ENCODE measurements around the gene RSPH6A. TPM values are rescaled to one million over a fixed set of nuclear protein-coding genes. Genes with fewer than 3 reads are reported as not detected.

The RSPH6A gene
- total RNA-seq, 1 experiment from 2014 or later: 0.39 TPM

DNA sequence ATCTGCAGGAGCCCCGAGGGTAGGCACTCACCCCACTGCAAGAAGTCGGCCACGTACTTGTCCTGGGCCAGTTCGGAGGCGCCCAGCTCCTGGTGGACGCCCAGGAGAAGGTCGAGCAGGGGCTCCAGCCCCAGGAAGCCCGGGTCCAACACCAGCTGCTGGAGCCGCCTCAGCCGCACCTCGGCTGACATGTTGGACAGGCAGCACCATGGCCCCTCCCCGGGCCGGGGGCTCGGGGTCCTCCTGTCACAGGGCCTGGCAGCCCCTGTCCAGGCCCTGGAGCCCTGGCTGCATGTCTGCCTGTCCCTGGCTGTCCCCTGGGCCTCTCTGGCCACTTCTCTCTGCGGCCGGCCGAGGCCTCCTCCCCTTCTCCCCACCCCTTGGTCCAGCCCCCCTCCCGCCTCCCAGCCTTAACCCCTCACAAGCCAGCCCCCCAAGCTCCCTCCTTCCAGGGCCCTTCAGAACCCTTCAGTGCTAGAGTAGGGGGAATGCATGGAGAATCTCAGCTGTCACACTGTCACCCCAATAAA lies 32.9 kb downstream of the RSPH6A start, which contains the start of gene DMPK:
TSS of gene DMPK (minus strand) at position 329 of the 530 bp plus-strand sequence. CDS start at position 191, 138 bp downstream.
- Histone ChIP-seq H3K9me3 (ENCODE audit: insufficient read depth, low read depth) (no peaks in the 10 kb centered on the region), H3K79me2 (ENCODE audit: low read depth) (peaks cover 20% of the 10 kb centered on the region), H3K9me2 (ENCODE audit: insufficient read depth) (no peaks in the 10 kb centered on the region), H4K20me1 (ENCODE audit: insufficient read depth) (peaks cover 6% of the 10 kb centered on the region), H3K4me2 (peak within 1 kb of the TSS; percentile 81), H3K4me3 (peak within 1 kb of the TSS; percentile 51), H2AFZ (no peak within 1 kb of the TSS), H3K27ac (peak within 1 kb of the TSS; percentile 81), H3K4me1 (replicated peaks; ENCODE audit: insufficient read depth) (peaks cover 55% of the 10 kb centered on the region), H3K36me3 (ENCODE audit: low read depth) (peaks cover 21% of the 10 kb centered on the region), H3F3A (ENCODE audit: insufficient read depth, low read depth) (peaks cover 42% of the 10 kb centered on the region), H3K27me3 (ENCODE audit: insufficient read depth, low read depth) (no peaks in the 10 kb centered on the region)
- peak in 1 of 2 experiments; percentile 44 for DNase-seq
- intact Hi-C loops (cut with micrococcal nuclease; ENCODE audit: unreplicated experiment): no loop called here
- no peak for TF ChIP-seq EZH2 (IDR thresholded peaks at IDR 0.05; ENCODE audit: low read depth)
- TF ChIP-seq, protein P1, sequence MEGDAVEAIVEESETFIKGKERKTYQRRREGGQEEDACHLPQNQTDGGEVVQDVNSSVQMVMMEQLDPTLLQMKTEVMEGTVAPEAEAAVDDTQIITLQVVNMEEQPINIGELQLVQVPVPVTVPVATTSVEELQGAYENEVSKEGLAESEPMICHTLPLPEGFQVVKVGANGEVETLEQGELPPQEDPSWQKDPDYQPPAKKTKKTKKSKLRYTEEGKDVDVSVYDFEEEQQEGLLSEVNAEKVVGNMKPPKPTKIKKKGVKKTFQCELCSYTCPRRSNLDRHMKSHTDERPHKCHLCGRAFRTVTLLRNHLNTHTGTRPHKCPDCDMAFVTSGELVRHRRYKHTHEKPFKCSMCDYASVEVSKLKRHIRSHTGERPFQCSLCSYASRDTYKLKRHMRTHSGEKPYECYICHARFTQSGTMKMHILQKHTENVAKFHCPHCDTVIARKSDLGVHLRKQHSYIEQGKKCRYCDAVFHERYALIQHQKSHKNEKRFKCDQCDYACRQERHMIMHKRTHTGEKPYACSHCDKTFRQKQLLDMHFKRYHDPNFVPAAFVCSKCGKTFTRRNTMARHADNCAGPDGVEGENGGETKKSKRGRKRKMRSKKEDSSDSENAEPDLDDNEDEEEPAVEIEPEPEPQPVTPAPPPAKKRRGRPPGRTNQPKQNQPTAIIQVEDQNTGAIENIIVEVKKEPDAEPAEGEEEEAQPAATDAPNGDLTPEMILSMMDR (conservative IDR thresholded peaks at IDR 0.05): no peak
- no TSS peak for BruUV-seq (replicated peaks)
- ChIA-PET CTCF (interaction anchor here (0.6 to 2.1 kb wide), 15 partner anchors 11 to 295 kb away, joined by 3 to 16 read pairs (median 7); partner anchors contain the start of genes MYPOP, QPCTL and SIX5), POLR2A (ENCODE audit: unreplicated experiment) (interaction anchor here (0.5 to 2.6 kb wide), 7 partner anchors 10 to 936 kb away, joined by 7 to 58 read pairs (median 15); partner anchors contain the start of genes DMWD, NECTIN2 and SIX5)

DNA sequence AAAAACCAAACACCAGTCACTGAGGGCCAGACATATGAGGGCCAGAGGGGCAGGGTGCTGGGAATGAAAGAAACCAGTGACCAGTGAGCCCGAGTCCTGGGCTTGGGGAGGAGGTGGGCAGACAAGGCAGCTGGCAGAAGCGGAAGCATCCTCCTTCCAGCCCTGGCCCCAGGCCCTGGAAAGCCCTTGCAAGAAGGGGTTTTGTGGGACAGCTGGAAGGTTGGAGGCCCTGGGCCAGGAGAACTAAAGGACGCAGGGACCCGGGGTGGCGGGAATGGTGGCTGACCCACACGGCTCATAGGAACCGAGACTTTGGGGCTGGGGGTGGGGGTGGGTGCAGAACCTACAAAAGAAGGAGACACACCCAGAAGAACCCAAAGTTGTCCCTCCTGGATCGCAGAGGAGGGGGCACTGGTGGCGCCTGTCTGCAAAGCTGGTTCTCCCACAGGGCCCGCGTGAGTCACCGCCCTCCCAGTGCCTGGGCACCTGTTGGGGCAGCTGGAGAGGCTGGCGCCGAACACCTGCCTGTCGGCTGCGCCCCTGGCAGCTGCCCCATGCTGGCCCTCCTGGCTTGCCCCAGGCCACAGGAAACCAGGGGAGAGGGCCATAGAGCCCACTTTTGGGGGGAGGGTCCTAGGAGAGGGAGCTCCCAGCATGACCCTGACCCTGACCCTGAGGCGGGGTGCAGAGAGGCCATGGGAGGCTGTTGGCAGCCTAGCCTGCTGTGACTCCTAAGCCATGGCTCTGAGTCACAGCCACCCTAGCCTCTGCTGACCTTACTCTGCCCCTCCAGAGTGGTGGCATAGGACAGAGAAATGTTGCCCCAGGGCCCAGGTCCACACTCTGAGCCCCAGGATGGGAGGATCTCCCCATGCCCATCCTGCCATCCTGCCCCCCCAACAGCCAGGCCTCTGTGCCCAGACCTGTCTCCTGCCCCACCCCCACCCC lies 33.6 kb downstream of the RSPH6A start:
- peaks cover 55% of the 10 kb centered on the region for H3K4me1 ChIP-seq (replicated peaks; ENCODE audit: insufficient read depth)
- BruUV-seq (replicated peaks): no TSS peak
- peak overlapping the region; percentile 81 for H3K27ac ChIP-seq

More for the DNA sequence above, 33.6 kb downstream of the RSPH6A start:
- POLR2A ChIA-PET (ENCODE audit: unreplicated experiment): interaction anchor here (0.5 to 2.6 kb wide), 7 partner anchors 10 to 936 kb away, joined by 3 to 58 read pairs (median 12); partner anchors contain the start of genes NECTIN2 and SIX5
- Histone ChIP-seq H2AFZ (no peak overlapping the region), H3K27me3 (ENCODE audit: insufficient read depth, low read depth) (no peaks in the 10 kb centered on the region), H3K79me2 (ENCODE audit: low read depth) (peaks cover 20% of the 10 kb centered on the region), H3K4me3 (peak overlapping the region; percentile 51), H3K9me2 (ENCODE audit: insufficient read depth) (no peaks in the 10 kb centered on the region), H4K20me1 (ENCODE audit: insufficient read depth) (peaks cover 9% of the 10 kb centered on the region), H3K9me3 (ENCODE audit: insufficient read depth, low read depth) (no peaks in the 10 kb centered on the region), H3K36me3 (ENCODE audit: low read depth) (peaks cover 28% of the 10 kb centered on the region), H3K4me2 (peak overlapping the region; percentile 81), H3F3A (ENCODE audit: insufficient read depth, low read depth) (peaks cover 50% of the 10 kb centered on the region)
- DNase-seq: peak; percentile 89 to 90
- intact Hi-C loops (cut with micrococcal nuclease; ENCODE audit: unreplicated experiment): loop anchor here (1.0 kb wide), 1 partner anchor 12 kb away; the partner anchor contains the start of gene SIX5
- TF ChIP-seq, protein P1 (conservative IDR thresholded peaks at IDR 0.05): no peak
- no peak for TF ChIP-seq EZH2 (IDR thresholded peaks at IDR 0.05; ENCODE audit: low read depth)
- CTCF ChIA-PET: interaction anchor here (0.6 to 2.1 kb wide), 3 partner anchors 11 to 18 kb away, joined by 3 to 13 read pairs (median 3); partner anchors contain the start of gene DMWD

Measured in PC-9 (cell line).